DOHH2 (cell line): ENCODE data around the gene NUP205.
"Not testable (repeated sequence)": the region's sequence is repeated elsewhere in the genome, so short reads cannot be mapped to it uniquely, and the experiment has no call there.

Experiments
- H3F3A ChIP-seq: fragments of 200-600 bp; sonication (generic), shearing (Covaris generic); 2 replicates; pipeline ENCODE4 v1.6.0; 2016; ENCODE audit warnings: antibody characterized with exemption, mild to moderate bottlenecking; ENCODE audit not compliant: control insufficient read depth, insufficient read depth
- H3K27ac ChIP-seq: fragments of 200-600 bp; sonication (generic); 2 replicates; pipeline ENCODE4 v1.5.1; 2014; ENCODE audit warnings: low read depth, mild to moderate bottlenecking, low read length, moderate library complexity
- H3K27me3 ChIP-seq: fragments of 200-600 bp; sonication (generic); 2 replicates; pipeline ENCODE4 v1.6.1; 2014; ENCODE audit warnings: mild to moderate bottlenecking, low read length, mixed read lengths; ENCODE audit not compliant: control insufficient read depth
- H3K36me3 ChIP-seq: fragments of 200-600 bp; sonication (generic); 2 replicates; pipeline ENCODE4 v1.6.1; 2014; ENCODE audit warnings: mild to moderate bottlenecking, low read length, moderate library complexity, mixed read lengths; ENCODE audit not compliant: control insufficient read depth
- H3K4me1 ChIP-seq: fragments of 200-600 bp; sonication (generic); 2 replicates; pipeline ENCODE4 v1.6.1; 2014; ENCODE audit warnings: mild to moderate bottlenecking, low read length, mixed read lengths; ENCODE audit not compliant: control insufficient read depth
- H3K4me2 ChIP-seq: fragments of 200-600 bp; sonication (generic); 2 replicates; pipeline ENCODE4 v1.6.0; 2014; ENCODE audit warnings: mild to moderate bottlenecking, low read length, moderate library complexity
- H3K4me3 ChIP-seq: fragments of 200-600 bp; sonication (generic); 2 replicates; pipeline ENCODE4 v1.5.1; 2014; ENCODE audit warnings: mild to moderate bottlenecking, low read length, mixed read lengths
- H3K79me2 ChIP-seq: fragments of 200-600 bp; sonication (generic); 2 replicates; pipeline ENCODE4 v1.6.1; 2014; ENCODE audit warnings: mild to moderate bottlenecking, low read length, mixed read lengths; ENCODE audit not compliant: control insufficient read depth
- H3K9me2 ChIP-seq: fragments of 200-600 bp; sonication (generic); replicated peaks from 2 replicates; pipeline ENCODE4 v1.6.1; 2014; ENCODE audit warnings: mild to moderate bottlenecking, low read length, mixed read lengths; ENCODE audit not compliant: control insufficient read depth
- H3K9me3 ChIP-seq: fragments of 200-600 bp; sonication (generic); 2 replicates; pipeline ENCODE4 v1.6.1; 2014; ENCODE audit warnings: antibody characterized with exemption, low read length, mixed read lengths; ENCODE audit not compliant: control insufficient read depth, insufficient read depth
- H4K20me1 ChIP-seq: fragments of 200-600 bp; sonication (generic); 2 replicates; pipeline ENCODE4 v1.6.0; 2014; ENCODE audit warnings: low read depth, mild to moderate bottlenecking, antibody characterized with exemption, low read length, moderate library complexity; ENCODE audit not compliant: control insufficient read depth, insufficient read depth
- CTCF ChIP-seq: fragments of 200-600 bp; sonication (generic); IDR thresholded peaks from one replicate; pipeline ENCODE4 v1.5.1; 2014; ENCODE audit warnings: antibody characterized with exemption, mild to moderate bottlenecking, low read depth, low read length; ENCODE audit not compliant: poor library complexity, severe bottlenecking
- EZH2phosphoT487 ChIP-seq: fragments of 200-600 bp; sonication (generic); IDR thresholded peaks from 2 replicates; pipeline ENCODE4 v1.6.1; 2017; ENCODE audit warnings: borderline replicate concordance, mild to moderate bottlenecking, antibody characterized with exemption, low read length, moderate library complexity, mixed read lengths

The NUP205 gene

GRCh38 chr7:135665042-135665441 lies 107.3 kb downstream of the NUP205 start:
- no peak overlapping the region for H3K4me2 ChIP-seq
- no peaks in the 10 kb centered on the region for H3F3A ChIP-seq
- H3K27me3 ChIP-seq: no peaks in the 10 kb centered on the region
- H3K27ac ChIP-seq: no peak overlapping the region
- peaks cover 19% of the 10 kb centered on the region for H3K4me1 ChIP-seq
- H3K4me3 ChIP-seq: no peak overlapping the region
- peaks cover 73% of the 10 kb centered on the region for H3K79me2 ChIP-seq
- no peaks in the 10 kb centered on the region for H3K9me2 ChIP-seq
- H4K20me1 ChIP-seq: no peaks in the 10 kb centered on the region; the same call in 1 of the 2 replicates
- peaks cover 4% of the 10 kb centered on the region; the same call in 1 of the 2 replicates for H3K9me3 ChIP-seq
- TF ChIP-seq CTCF (no peak), EZH2phosphoT487 (no peak)
- H3K36me3 ChIP-seq: peaks cover 10% of the 10 kb centered on the region

GRCh38 chr7:135666156-135666555 lies 108.4 kb downstream of the NUP205 start:
- Histone ChIP-seq H3K79me2 (peaks cover 84% of the 10 kb centered on the region), H3K4me1 (peaks cover 19% of the 10 kb centered on the region), H3K9me3 (peaks cover 4% of the 10 kb centered on the region; the same call in 1 of the 2 replicates), H4K20me1 (no peaks in the 10 kb centered on the region; the same call in 1 of the 2 replicates), H3K27ac (no peak overlapping the region), H3K4me3 (no peak overlapping the region), H3K4me2 (no peak overlapping the region), H3K36me3 (peaks cover 13% of the 10 kb centered on the region), H3K9me2 (no peaks in the 10 kb centered on the region), H3K27me3 (no peaks in the 10 kb centered on the region), H3F3A (no peaks in the 10 kb centered on the region)
- no peak for TF ChIP-seq CTCF
- no peak for TF ChIP-seq EZH2phosphoT487

GRCh38 chr7:135666846-135667245 lies 109.1 kb downstream of the NUP205 start:
- H3K27ac ChIP-seq: no peak overlapping the region
- peaks cover 13% of the 10 kb centered on the region for H3K36me3 ChIP-seq
- H3K4me1 ChIP-seq: peaks cover 15% of the 10 kb centered on the region
- H4K20me1 ChIP-seq: no peaks in the 10 kb centered on the region; the same call in 1 of the 2 replicates
- H3K79me2 ChIP-seq: peaks cover 90% of the 10 kb centered on the region
- H3K4me3 ChIP-seq: no peak overlapping the region
- H3K9me3 ChIP-seq: peaks cover 4% of the 10 kb centered on the region; the same call in 1 of the 2 replicates
- H3K9me2 ChIP-seq: no peaks in the 10 kb centered on the region
- TF ChIP-seq CTCF (no peak), EZH2phosphoT487 (no peak)
- H3K27me3 ChIP-seq: no peaks in the 10 kb centered on the region
- no peaks in the 10 kb centered on the region for H3F3A ChIP-seq
- H3K4me2 ChIP-seq: no peak overlapping the region

GRCh38 chr7:135667626-135668025 lies 109.9 kb downstream of the NUP205 start:
- not testable (repeated sequence) for H3K9me2 ChIP-seq, H3F3A ChIP-seq, H4K20me1 ChIP-seq, H3K27me3 ChIP-seq, H3K9me3 ChIP-seq, H3K4me3 ChIP-seq, H3K4me2 ChIP-seq, H3K27ac ChIP-seq
- H3K4me1 ChIP-seq: peaks cover 13% of the 10 kb centered on the region
- peaks cover 92% of the 10 kb centered on the region for H3K79me2 ChIP-seq
- peaks cover 11% of the 10 kb centered on the region for H3K36me3 ChIP-seq

- Histone ChIP-seq H3K36me3 (peaks cover 19% of the 10 kb centered on the region), H3K79me2 (peaks cover 83% of the 10 kb centered on the region)
- not testable (repeated sequence) for H3K4me2 ChIP-seq, H3K4me1 ChIP-seq, H3K27ac ChIP-seq, H3K27me3 ChIP-seq, H4K20me1 ChIP-seq, H3K4me3 ChIP-seq, H3F3A ChIP-seq, H3K9me3 ChIP-seq, H3K9me2 ChIP-seq
Observed at GRCh38 chr7:135668852-135669395, 111.2 kb downstream of the NUP205 start.
